SKM-1 treated with dmso at 0.1 percent for 144 hours (cell line): ENCODE results near the gene CLCA1.

Source experiments
- DNase-seq: peaks from one replicate; lab custom pipeline; 2025; ENCODE audit not compliant: unreplicated experiment; lab: John Stamatoyannopoulos, UW

Gene CLCA1

DNA sequence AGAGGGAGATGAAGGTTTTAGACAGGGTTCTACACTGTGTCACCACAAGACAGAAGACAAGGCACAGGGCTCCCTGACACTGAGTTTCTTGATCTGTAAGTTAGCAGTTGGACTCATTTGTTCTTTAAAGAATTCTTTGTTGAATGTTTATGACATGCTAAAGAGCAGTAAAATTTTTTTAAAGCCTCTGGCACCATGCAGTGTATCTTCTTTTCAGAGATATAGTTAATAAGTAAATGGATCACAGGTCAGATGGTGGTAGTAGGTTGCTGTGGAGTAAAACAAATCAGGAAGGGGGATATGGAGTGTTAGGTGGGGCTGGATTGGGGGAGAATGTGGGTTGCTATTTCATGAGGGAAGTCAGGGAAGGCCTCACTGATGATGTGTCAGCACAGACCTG is 80.1 kb downstream of the CLCA1 start:
- no peak for DNase-seq
